Upper lobe of right lung (tissue), 1 donor: ENCODE data around the gene HMSD. TPM values are rescaled to one million over a fixed set of nuclear protein-coding genes. Genes with fewer than 3 reads are reported as not detected.

Experiments used
- ATAC-seq: fragments of 200-7000 bp; cut with Tn5 transposase; one replicate; pipeline ENCODE4 v1.9.1; 2020; ENCODE audit warnings: mild to moderate bottlenecking, moderate library complexity
- DNase-seq: peaks from one replicate; pipeline ENCODE4 v3.0.0-alpha.2; 2020
- H3K27ac ChIP-seq: fragments of 200-600 bp; one replicate; pipeline ENCODE4 v1.8.0; 2022
- H3K27me3 ChIP-seq: fragments of 200-600 bp; one replicate; pipeline ENCODE4 v1.8.0; 2022; ENCODE audit warnings: mild to moderate bottlenecking
- H3K36me3 ChIP-seq: fragments of 200-600 bp; one replicate; pipeline ENCODE4 v1.8.0; 2022
- H3K4me1 ChIP-seq: fragments of 200-600 bp; one replicate; pipeline ENCODE4 v1.8.0; 2022
- H3K4me3 ChIP-seq: fragments of 200-600 bp; one replicate; pipeline ENCODE4 v1.8.0; 2022; ENCODE audit warnings: mild to moderate bottlenecking
- H3K9me3 ChIP-seq: fragments of 200-600 bp; one replicate; pipeline ENCODE4 v1.8.0; 2022
- intact Hi-C: fragments of 100-400 bp; cut with DNase I; formaldehyde crosslinking; loops from one replicate; pipeline ENCODE4 v1.11.0; 2022
- total RNA-seq: library from RNA; stranded (reverse); fragmentation: NEBNext Ultra II Directional; extraction: Animal tissue kit (Norgen Biotek cat#: 25700); gene quantifications from one replicate; pipeline ENCODE4 v1.2.1, GENCODE V29; 2021
- TF ChIP-seq, protein P1 (sequence below): fragments of 200-600 bp; IDR thresholded peaks from one replicate; pipeline ENCODE4 v1.8.0; 2022; ENCODE audit warnings: antibody characterized with exemption
- donor health status: DM: no; HTN: yes; CAD: no; lungs with severe emphysema.

Gene HMSD
- total RNA-seq, 1 donor from 2014 or later = 2.1 TPM

DNA sequence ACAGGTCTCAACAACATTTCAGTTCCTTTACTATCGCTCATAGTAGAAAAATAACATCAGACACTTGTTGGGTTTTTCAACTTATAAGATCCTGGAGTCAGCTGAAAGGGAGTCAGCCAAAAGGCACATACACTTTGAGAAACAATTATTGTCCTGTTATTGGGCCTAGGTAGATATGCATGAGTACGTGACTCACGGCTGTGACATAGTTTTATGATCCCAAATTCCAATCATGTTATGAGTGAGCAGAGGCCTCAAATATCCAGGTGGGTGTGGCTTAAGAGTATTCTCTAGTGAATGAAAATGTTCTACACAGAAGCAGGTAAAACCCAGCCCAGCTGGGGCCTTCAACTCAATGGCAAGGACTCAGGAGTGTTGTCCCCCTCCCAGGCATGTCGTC is 47.9 kb downstream of the HMSD start:
- Histone ChIP-seq H3K9me3 (no peaks in the 10 kb centered on the region), H3K27ac (no peak overlapping the region), H3K4me1 (no peaks in the 10 kb centered on the region), H3K4me3 (no peak overlapping the region), H3K36me3 (no peaks in the 10 kb centered on the region), H3K27me3 (peaks cover 5% of the 10 kb centered on the region)
- intact Hi-C loops = no loop called here
- DNase-seq (no peak), ATAC-seq (no peak)
- TF ChIP-seq, protein P1, sequence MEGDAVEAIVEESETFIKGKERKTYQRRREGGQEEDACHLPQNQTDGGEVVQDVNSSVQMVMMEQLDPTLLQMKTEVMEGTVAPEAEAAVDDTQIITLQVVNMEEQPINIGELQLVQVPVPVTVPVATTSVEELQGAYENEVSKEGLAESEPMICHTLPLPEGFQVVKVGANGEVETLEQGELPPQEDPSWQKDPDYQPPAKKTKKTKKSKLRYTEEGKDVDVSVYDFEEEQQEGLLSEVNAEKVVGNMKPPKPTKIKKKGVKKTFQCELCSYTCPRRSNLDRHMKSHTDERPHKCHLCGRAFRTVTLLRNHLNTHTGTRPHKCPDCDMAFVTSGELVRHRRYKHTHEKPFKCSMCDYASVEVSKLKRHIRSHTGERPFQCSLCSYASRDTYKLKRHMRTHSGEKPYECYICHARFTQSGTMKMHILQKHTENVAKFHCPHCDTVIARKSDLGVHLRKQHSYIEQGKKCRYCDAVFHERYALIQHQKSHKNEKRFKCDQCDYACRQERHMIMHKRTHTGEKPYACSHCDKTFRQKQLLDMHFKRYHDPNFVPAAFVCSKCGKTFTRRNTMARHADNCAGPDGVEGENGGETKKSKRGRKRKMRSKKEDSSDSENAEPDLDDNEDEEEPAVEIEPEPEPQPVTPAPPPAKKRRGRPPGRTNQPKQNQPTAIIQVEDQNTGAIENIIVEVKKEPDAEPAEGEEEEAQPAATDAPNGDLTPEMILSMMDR = no peak

DNA sequence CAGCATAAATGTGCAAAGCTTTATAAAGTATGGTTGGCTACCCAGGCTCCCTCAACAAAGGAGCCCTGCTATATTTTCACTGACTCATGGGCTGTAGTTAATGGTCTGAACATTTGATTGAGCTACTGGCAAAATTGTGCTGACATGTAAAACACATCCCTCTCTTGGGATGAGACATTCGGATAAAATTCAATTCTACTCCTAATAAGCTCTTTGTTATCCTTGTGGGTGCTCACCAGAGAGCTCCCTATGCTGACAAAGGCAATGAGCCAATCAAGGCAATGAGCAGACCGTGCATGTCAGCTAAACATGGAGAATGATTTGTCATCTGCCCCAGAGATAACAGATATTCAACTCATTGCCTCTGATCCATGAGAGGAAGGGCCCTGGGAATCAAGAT is 48.5 kb downstream of the HMSD start:
- Histone ChIP-seq H3K4me1 (no peaks in the 10 kb centered on the region), H3K27me3 (peaks cover 5% of the 10 kb centered on the region), H3K4me3 (no peak overlapping the region), H3K36me3 (no peaks in the 10 kb centered on the region), H3K27ac (no peak overlapping the region), H3K9me3 (no peaks in the 10 kb centered on the region)
- TF ChIP-seq, protein P1 = no peak
- ATAC-seq (no peak), DNase-seq (no peak)
- intact Hi-C loops = no loop called here

DNA sequence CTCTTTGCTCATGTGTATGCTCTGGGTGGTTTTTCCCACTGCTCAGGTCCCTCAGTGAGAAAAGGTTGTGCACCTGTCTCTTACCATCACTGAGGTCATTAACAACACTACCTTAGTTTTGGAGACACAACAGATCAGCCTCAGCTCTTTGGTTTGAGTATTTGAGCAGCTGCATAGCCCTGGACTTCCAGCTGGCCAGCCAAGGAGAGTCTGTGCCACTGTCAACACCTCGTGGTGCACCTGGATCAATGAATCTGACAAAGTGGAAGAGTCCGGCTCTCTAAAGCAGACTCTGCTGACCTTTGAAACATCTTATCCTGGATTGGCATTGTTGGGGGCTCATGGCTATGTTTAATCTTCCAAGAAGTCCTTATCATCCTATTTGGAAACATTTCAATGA is 50.8 kb downstream of the HMSD start:
- ATAC-seq = no peak
- H3K9me3 ChIP-seq = no peaks in the 10 kb centered on the region
- TF ChIP-seq, protein P1 = no peak
- DNase-seq = no peak
- intact Hi-C loops = no loop called here
- no peak overlapping the region for H3K4me3 ChIP-seq
- H3K4me1 ChIP-seq = no peaks in the 10 kb centered on the region
- no peaks in the 10 kb centered on the region for H3K36me3 ChIP-seq
- peaks cover 5% of the 10 kb centered on the region for H3K27me3 ChIP-seq
- H3K27ac ChIP-seq = no peak overlapping the region

DNA sequence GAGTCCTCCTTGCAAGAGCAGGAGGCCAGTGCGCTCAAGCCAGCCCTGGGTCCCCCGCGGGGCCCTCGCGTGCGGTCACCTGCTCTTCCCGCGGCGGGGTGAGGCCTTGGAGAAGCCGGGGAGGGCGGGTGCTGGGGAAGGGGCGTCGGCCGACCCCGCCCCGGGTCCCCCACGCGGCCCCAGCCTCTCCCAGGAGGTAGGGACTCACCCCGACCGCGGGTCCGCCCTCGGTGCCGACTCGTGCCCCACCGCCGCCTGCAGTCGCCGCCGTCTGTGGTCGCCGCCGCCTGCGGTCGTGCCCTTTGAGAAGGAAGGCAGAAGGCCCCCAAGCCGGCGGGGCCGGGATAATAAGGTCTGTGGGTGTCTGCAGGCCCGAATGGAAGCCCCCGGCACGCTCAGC is 53.5 kb downstream of the HMSD start:
- Histone ChIP-seq H3K27me3 (peaks cover 5% of the 10 kb centered on the region), H3K4me1 (no peaks in the 10 kb centered on the region), H3K4me3 (no peak overlapping the region), H3K27ac (no peak overlapping the region), H3K9me3 (no peaks in the 10 kb centered on the region), H3K36me3 (no peaks in the 10 kb centered on the region)
- intact Hi-C loops = no loop called here
- no peak for DNase-seq
- peak; percentile 27 for ATAC-seq
- TF ChIP-seq, protein P1 = no peak

DNA sequence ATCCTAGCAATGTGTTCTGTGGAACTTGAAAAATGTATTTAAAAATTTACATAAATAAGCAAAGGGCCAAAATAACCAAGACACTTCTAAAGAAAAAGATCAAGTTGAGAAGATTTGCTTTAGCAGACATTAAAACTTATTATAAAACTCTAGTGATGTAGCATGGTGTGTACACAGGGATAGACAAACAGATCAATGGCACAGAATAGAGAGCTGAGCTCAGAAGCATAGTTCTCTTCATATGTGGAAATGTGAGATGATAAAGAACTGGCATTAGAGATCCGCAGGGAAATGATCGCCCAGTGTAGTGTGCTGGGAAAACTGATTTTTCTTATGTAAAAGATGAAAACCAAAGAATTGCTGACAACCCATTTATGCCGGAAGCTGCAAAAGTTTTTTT is 60.2 kb downstream of the HMSD start:
- Histone ChIP-seq H3K27me3 (no peaks in the 10 kb centered on the region), H3K9me3 (no peaks in the 10 kb centered on the region), H3K4me3 (no peak overlapping the region), H3K4me1 (no peaks in the 10 kb centered on the region), H3K36me3 (no peaks in the 10 kb centered on the region), H3K27ac (no peak overlapping the region)
- ATAC-seq = no peak
- TF ChIP-seq, protein P1 = no peak
- DNase-seq = no peak
- intact Hi-C loops = no loop called here

Other genes with a start within 250 kb of the HMSD start
- gene SERPINB11, start 246.3 kb upstream of the HMSD start, total RNA-seq = not detected
- 0.29 TPM for gene SERPINB7, start 173.9 kb upstream of the HMSD start, total RNA-seq
- gene SERPINB2, start 61.6 kb upstream of the HMSD start, total RNA-seq = 0.38 TPM
- not detected for gene SERPINB10, start 41.3 kb upstream of the HMSD start, total RNA-seq
- gene SERPINB8, start 20.8 kb downstream of the HMSD start, total RNA-seq = 24.6 TPM
- gene LINC00305, start 199.8 kb downstream of the HMSD start, total RNA-seq = not detected